Sigmoid colon (tissue), 7 donors: ENCODE measurements around the gene FOXN3. TPM values are rescaled to one million over a fixed set of nuclear protein-coding genes. Genes with fewer than 3 reads are reported as not detected.

Experiments used
- DNase-seq: peaks from one replicate; pipeline ENCODE4 v3.0.0-alpha.2; 2019
- H3K27ac ChIP-seq, 4 donors: fragments of 200-600 bp; sonication (generic); one replicate each; pipeline ENCODE4 v1.5.1; 2016 to 2019; ENCODE audit warnings: mild to moderate bottlenecking in 1 of 4
- H3K27me3 ChIP-seq, 3 donors: fragments of 200-600 bp; sonication (generic); one replicate each; pipeline ENCODE4 v1.5.1; 2019; ENCODE audit warnings: mild to moderate bottlenecking in 1 of 3
- H3K36me3 ChIP-seq, 4 donors: fragments of 200-600 bp; sonication (generic); one replicate each; pipeline ENCODE4 v1.5.1; 2016 to 2019
- H3K4me1 ChIP-seq, 4 donors: fragments of 200-600 bp; sonication (generic); one replicate each; pipeline ENCODE4 v1.5.1; 2017 to 2019
- H3K4me3 ChIP-seq, 4 donors: fragments of 200-600 bp; sonication (generic); one replicate each; pipeline ENCODE4 v1.5.1; 2017 to 2019; ENCODE audit warnings: mild to moderate bottlenecking in 2 of 4, moderate library complexity in 1 of 4
- H3K9me3 ChIP-seq, 4 donors: fragments of 200-600 bp in 3 of 4; sonication (generic) in 3 of 4; one replicate each; pipeline versions ENCODE4 v1.5.1 to v1.6.1; 2013 to 2019
- CTCF ChIP-seq, 4 experiments: fragments of 450-650 bp in 3 of 4; fragments of 200-600 bp in 1 of 4; IDR thresholded peaks; one replicate each; pipeline ENCODE4 v1.5.1; 2016 to 2019; ENCODE audit warnings: antibody characterized with exemption in 4 of 4, mild to moderate bottlenecking in 3 of 4, moderate library complexity in 2 of 4
- EP300 ChIP-seq, 4 donors: sonication (generic); formaldehyde crosslinking; IDR thresholded peaks; one replicate each; pipeline ENCODE4 v1.6.1; 2017; ENCODE audit warnings: antibody characterized with exemption in 4 of 4
- POLR2A ChIP-seq, 2 donors: fragments of 450-650 bp; IDR thresholded peaks; one replicate each; pipeline ENCODE4 v1.6.1; 2016; ENCODE audit warnings: antibody characterized with exemption in 2 of 2, mild to moderate bottlenecking in 2 of 2, moderate library complexity in 2 of 2
- POLR2AphosphoS5 ChIP-seq, 4 donors: sonication (generic); formaldehyde crosslinking; IDR thresholded peaks; one replicate each; pipeline ENCODE4 v1.6.1; 2017; ENCODE audit warnings: antibody characterized with exemption in 4 of 4
- WGBS, 2 donors: extraction: QIAGEN DNeasy Blood & Tissue Kit; methylation state at CpG; one replicate each; pipeline ENCODE4 v1.1.7; 2013; 5-methylcytosine and 5-hydroxymethylcytosine counted together
- intact Hi-C: fragments of 100-400 bp; cut with DNase I; formaldehyde crosslinking; loops from one replicate; pipeline ENCODE4 v1.15.1; 2023
- polyA plus RNA-seq, 3 donors: library from polyadenylated mRNA; stranded (reverse); fragments of 200-250 nt; gene quantifications; one replicate each; pipeline ENCODE4 v1.2.3, GENCODE V29; 2013
- total RNA-seq, 4 donors: library from RNA; depleted of rRNA; stranded (reverse); fragments of >200 nt; gene quantifications; one replicate each; pipeline ENCODE4 v1.1.0, GENCODE V29; 2016
- donor health status: healthy with polysubstance abuse.
- donor health status: Bipolar disorder and iron deficiency.
- donor health status: healthy.

FOXN3 gene
- total and polyA plus RNA-seq, 7 donors = 24.6 to 146 (median 104) TPM

- TF ChIP-seq POLR2A (IDR thresholded peaks at IDR 0.05) = no peak
- TF ChIP-seq POLR2AphosphoS5 (IDR thresholded peaks at IDR 0.05) = peak in 3 of 4 donors; percentile 27 to 36 (median 33)
- no peaks in the 10 kb centered on the region for H3K9me3 ChIP-seq
- peak overlapping the region; percentile 67 to 76 (median 70) for H3K27ac ChIP-seq
- 29 to 32% methylated on average over 14 of the region's 14 CpGs for WGBS, 2 donors
- intact Hi-C loops = no loop called here
- peak; percentile 66 for DNase-seq
- H3K27me3 ChIP-seq = no peaks in the 10 kb centered on the region
- no peaks in the 10 kb centered on the region for H3K36me3 ChIP-seq
- peak overlapping the region in 3 of 4 donors; percentile 29 to 37 (median 30) for H3K4me3 ChIP-seq
- H3K4me1 ChIP-seq = peaks cover 0 to 40% (median 33%) of the 10 kb centered on the region in 4 donors
Observed at GRCh38 chr14:89429199-89430181, 12.5 kb upstream of the FOXN3 start.

- no peak overlapping the region for H3K4me3 ChIP-seq
- 87 to 92% methylated on average over 17 of the region's 17 CpGs for WGBS, 2 donors
- peak; percentile 64 for DNase-seq
- H3K36me3 ChIP-seq = no peaks in the 10 kb centered on the region
- TF ChIP-seq POLR2AphosphoS5 (IDR thresholded peaks at IDR 0.05) = no peak
- TF ChIP-seq POLR2A (IDR thresholded peaks at IDR 0.05) = no peak
- TF ChIP-seq CTCF (IDR thresholded peaks at IDR 0.05) = no peak
- no peak for TF ChIP-seq EP300 (IDR thresholded peaks at IDR 0.05)
- peak overlapping the region; percentile 5 to 76 (median 70) for H3K27ac ChIP-seq
- peaks cover 0 to 40% (median 33%) of the 10 kb centered on the region in 4 donors for H3K4me1 ChIP-seq
- H3K9me3 ChIP-seq = no peaks in the 10 kb centered on the region
- intact Hi-C loops = no loop called here
- H3K27me3 ChIP-seq = no peaks in the 10 kb centered on the region
Observed at GRCh38 chr14:89428546-89429198, 11.6 kb upstream of the FOXN3 start.

- peak overlapping the region; percentile 5 to 76 (median 70) for H3K27ac ChIP-seq
Observed at GRCh38 chr14:89428173-89428523, 11.1 kb upstream of the FOXN3 start.

GRCh38 chr14:89427426-89428172 is 10.6 kb upstream of the FOXN3 start:
- TF ChIP-seq EP300 (IDR thresholded peaks at IDR 0.05) = no peak
- no peak for TF ChIP-seq CTCF (IDR thresholded peaks at IDR 0.05)
- TF ChIP-seq POLR2AphosphoS5 (IDR thresholded peaks at IDR 0.05) = no peak
- no peak for TF ChIP-seq POLR2A (IDR thresholded peaks at IDR 0.05)
- H3K4me3 ChIP-seq = no peak overlapping the region
- no peaks in the 10 kb centered on the region for H3K9me3 ChIP-seq
- H3K27ac ChIP-seq = peak overlapping the region in 3 of 4 donors; percentile 68 to 76 (median 72)
- WGBS, 2 donors = 66 to 83% methylated on average over 11 of the region's 11 CpGs
- DNase-seq = peak; percentile 52
- H3K36me3 ChIP-seq = no peaks in the 10 kb centered on the region
- no peaks in the 10 kb centered on the region for H3K27me3 ChIP-seq
- peaks cover 0 to 40% (median 35%) of the 10 kb centered on the region in 4 donors for H3K4me1 ChIP-seq
- intact Hi-C loops = no loop called here

More at GRCh38 chr14:89428173-89428523, 11.1 kb upstream of the FOXN3 start:
- no peaks in the 10 kb centered on the region for H3K27me3 ChIP-seq
- 85 to 93% methylated on average over 2 of the region's 2 CpGs for WGBS, 2 donors
- peaks cover 0 to 40% (median 33%) of the 10 kb centered on the region in 4 donors for H3K4me1 ChIP-seq
- no peaks in the 10 kb centered on the region for H3K9me3 ChIP-seq
- H3K36me3 ChIP-seq = no peaks in the 10 kb centered on the region
- DNase-seq = no peak
- H3K4me3 ChIP-seq = no peak overlapping the region
- intact Hi-C loops = no loop called here
- no peak for TF ChIP-seq POLR2AphosphoS5 (IDR thresholded peaks at IDR 0.05)
- no peak for TF ChIP-seq CTCF (IDR thresholded peaks at IDR 0.05)
- no peak for TF ChIP-seq POLR2A (IDR thresholded peaks at IDR 0.05)
- TF ChIP-seq EP300 (IDR thresholded peaks at IDR 0.05) = no peak
